ENCODE measurements around the gene STH.

Gene STH

DNA sequence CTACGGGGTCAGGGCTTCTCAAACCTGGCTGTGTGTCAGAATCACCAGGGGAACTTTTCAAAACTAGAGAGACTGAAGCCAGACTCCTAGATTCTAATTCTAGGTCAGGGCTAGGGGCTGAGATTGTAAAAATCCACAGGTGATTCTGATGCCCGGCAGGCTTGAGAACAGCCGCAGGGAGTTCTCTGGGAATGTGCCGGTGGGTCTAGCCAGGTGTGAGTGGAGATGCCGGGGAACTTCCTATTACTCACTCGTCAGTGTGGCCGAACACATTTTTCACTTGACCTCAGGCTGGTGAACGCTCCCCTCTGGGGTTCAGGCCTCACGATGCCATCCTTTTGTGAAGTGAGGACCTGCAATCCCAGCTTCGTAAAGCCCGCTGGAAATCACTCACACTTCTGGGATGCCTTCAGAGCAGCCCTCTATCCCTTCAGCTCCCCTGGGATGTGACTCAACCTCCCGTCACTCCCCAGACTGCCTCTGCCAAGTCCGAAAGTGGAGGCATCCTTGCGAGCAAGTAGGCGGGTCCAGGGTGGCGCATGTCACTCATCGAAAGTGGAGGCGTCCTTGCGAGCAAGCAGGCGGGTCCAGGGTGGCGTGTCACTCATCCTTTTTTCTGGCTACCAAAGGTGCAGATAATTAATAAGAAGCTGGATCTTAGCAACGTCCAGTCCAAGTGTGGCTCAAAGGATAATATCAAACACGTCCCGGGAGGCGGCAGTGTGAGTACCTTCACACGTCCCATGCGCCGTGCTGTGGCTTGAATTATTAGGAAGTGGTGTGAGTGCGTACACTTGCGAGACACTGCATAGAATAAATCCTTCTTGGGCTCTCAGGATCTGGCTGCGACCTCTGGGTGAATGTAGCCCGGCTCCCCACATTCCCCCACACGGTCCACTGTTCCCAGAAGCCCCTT is 10.9 kb downstream of the STH start:
- Histone ChIP-seq H3K4me2 (ENCODE audit: low read length) (no peak overlapping the region), H3K36me3 (ENCODE audit: control insufficient read depth, insufficient read depth, low read length) (no peaks in the 10 kb centered on the region), H3K27me3 (ENCODE audit: control insufficient read depth, insufficient read depth, low read length) (no peaks in the 10 kb centered on the region), H3K9me3 (ENCODE audit: control insufficient read depth, low read length) (no peaks in the 10 kb centered on the region), H3K27ac (no peak overlapping the region), H3K4me3 (ENCODE audit: low read depth, low read length) (no peak overlapping the region), H3K9ac (no peak overlapping the region), H2AFZ (no peak overlapping the region), H3K79me2 (no peaks in the 10 kb centered on the region), H3K4me1 (no peaks in the 10 kb centered on the region)
- TF ChIP-seq, protein P1, sequence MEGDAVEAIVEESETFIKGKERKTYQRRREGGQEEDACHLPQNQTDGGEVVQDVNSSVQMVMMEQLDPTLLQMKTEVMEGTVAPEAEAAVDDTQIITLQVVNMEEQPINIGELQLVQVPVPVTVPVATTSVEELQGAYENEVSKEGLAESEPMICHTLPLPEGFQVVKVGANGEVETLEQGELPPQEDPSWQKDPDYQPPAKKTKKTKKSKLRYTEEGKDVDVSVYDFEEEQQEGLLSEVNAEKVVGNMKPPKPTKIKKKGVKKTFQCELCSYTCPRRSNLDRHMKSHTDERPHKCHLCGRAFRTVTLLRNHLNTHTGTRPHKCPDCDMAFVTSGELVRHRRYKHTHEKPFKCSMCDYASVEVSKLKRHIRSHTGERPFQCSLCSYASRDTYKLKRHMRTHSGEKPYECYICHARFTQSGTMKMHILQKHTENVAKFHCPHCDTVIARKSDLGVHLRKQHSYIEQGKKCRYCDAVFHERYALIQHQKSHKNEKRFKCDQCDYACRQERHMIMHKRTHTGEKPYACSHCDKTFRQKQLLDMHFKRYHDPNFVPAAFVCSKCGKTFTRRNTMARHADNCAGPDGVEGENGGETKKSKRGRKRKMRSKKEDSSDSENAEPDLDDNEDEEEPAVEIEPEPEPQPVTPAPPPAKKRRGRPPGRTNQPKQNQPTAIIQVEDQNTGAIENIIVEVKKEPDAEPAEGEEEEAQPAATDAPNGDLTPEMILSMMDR (IDR thresholded peaks at IDR 0.05), result no peak

DNA sequence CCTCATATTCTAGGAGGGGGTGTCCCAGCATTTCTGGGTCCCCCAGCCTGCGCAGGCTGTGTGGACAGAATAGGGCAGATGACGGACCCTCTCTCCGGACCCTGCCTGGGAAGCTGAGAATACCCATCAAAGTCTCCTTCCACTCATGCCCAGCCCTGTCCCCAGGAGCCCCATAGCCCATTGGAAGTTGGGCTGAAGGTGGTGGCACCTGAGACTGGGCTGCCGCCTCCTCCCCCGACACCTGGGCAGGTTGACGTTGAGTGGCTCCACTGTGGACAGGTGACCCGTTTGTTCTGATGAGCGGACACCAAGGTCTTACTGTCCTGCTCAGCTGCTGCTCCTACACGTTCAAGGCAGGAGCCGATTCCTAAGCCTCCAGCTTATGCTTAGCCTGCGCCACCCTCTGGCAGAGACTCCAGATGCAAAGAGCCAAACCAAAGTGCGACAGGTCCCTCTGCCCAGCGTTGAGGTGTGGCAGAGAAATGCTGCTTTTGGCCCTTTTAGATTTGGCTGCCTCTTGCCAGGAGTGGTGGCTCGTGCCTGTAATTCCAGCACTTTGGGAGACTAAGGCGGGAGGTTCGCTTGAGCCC is 11.6 kb downstream of the STH start:
- Histone ChIP-seq H3K9ac (no peak overlapping the region), H3K4me1 (no peaks in the 10 kb centered on the region), H3K9me3 (ENCODE audit: control insufficient read depth, low read length) (no peaks in the 10 kb centered on the region), H3K36me3 (ENCODE audit: control insufficient read depth, insufficient read depth, low read length) (no peaks in the 10 kb centered on the region), H3K79me2 (no peaks in the 10 kb centered on the region), H3K27me3 (ENCODE audit: control insufficient read depth, insufficient read depth, low read length) (no peaks in the 10 kb centered on the region), H3K27ac (no peak overlapping the region), H2AFZ (no peak overlapping the region), H3K4me3 (ENCODE audit: low read depth, low read length) (no peak overlapping the region), H3K4me2 (ENCODE audit: low read length) (no peak overlapping the region)
- TF ChIP-seq, protein P1 (IDR thresholded peaks at IDR 0.05), result no peak

DNA sequence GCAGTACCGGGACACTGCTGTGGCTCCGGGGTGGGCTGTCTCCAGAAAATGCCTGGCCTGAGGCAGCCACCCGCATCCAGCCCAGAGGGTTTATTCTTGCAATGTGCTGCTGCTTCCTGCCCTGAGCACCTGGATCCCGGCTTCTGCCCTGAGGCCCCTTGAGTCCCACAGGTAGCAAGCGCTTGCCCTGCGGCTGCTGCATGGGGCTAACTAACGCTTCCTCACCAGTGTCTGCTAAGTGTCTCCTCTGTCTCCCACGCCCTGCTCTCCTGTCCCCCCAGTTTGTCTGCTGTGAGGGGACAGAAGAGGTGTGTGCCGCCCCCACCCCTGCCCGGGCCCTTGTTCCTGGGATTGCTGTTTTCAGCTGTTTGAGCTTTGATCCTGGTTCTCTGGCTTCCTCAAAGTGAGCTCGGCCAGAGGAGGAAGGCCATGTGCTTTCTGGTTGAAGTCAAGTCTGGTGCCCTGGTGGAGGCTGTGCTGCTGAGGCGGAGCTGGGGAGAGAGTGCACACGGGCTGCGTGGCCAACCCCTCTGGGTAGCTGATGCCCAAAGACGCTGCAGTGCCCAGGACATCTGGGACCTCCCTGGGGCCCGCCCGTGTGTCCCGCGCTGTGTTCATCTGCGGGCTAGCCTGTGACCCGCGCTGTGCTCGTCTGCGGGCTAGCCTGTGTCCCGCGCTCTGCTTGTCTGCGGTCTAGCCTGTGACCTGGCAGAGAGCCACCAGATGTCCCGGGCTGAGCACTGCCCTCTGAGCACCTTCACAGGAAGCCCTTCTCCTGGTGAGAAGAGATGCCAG is 12.9 kb downstream of the STH start:
- no peaks in the 10 kb centered on the region for H3K36me3 ChIP-seq (ENCODE audit: control insufficient read depth, insufficient read depth, low read length)
- H3K4me1 ChIP-seq, result no peaks in the 10 kb centered on the region
- H3K4me3 ChIP-seq (ENCODE audit: low read depth, low read length), result no peak overlapping the region
- no peak overlapping the region for H3K4me2 ChIP-seq (ENCODE audit: low read length)
- H3K79me2 ChIP-seq, result no peaks in the 10 kb centered on the region
- no peaks in the 10 kb centered on the region for H3K9me3 ChIP-seq (ENCODE audit: control insufficient read depth, low read length)
- no peak overlapping the region for H3K9ac ChIP-seq
- no peaks in the 10 kb centered on the region for H3K27me3 ChIP-seq (ENCODE audit: control insufficient read depth, insufficient read depth, low read length)
- H3K27ac ChIP-seq, result no peak overlapping the region
- H2AFZ ChIP-seq, result no peak overlapping the region
- TF ChIP-seq, protein P1 (IDR thresholded peaks at IDR 0.05), result no peak

DNA sequence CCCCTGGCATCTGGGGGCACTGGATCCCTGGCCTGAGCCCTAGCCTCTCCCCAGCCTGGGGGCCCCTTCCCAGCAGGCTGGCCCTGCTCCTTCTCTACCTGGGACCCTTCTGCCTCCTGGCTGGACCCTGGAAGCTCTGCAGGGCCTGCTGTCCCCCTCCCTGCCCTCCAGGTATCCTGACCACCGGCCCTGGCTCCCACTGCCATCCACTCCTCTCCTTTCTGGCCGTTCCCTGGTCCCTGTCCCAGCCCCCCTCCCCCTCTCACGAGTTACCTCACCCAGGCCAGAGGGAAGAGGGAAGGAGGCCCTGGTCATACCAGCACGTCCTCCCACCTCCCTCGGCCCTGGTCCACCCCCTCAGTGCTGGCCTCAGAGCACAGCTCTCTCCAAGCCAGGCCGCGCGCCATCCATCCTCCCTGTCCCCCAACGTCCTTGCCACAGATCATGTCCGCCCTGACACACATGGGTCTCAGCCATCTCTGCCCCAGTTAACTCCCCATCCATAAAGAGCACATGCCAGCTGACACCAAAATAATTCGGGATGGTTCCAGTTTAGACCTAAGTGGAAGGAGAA is 13.5 kb downstream of the STH start:
- Histone ChIP-seq H3K9ac (no peak overlapping the region), H2AFZ (no peak overlapping the region)
- TF ChIP-seq, protein P1 (IDR thresholded peaks at IDR 0.05), result no peak

More for the DNA sequence above, 13.5 kb downstream of the STH start:
- Histone ChIP-seq H3K36me3 (ENCODE audit: control insufficient read depth, insufficient read depth, low read length) (no peaks in the 10 kb centered on the region), H3K79me2 (no peaks in the 10 kb centered on the region), H3K4me2 (ENCODE audit: low read length) (no peak overlapping the region), H3K9me3 (ENCODE audit: control insufficient read depth, low read length) (no peaks in the 10 kb centered on the region), H3K4me1 (no peaks in the 10 kb centered on the region), H3K27ac (no peak overlapping the region), H3K27me3 (ENCODE audit: control insufficient read depth, insufficient read depth, low read length) (no peaks in the 10 kb centered on the region), H3K4me3 (ENCODE audit: low read depth, low read length) (no peak overlapping the region)
